K562 (cell line): ENCODE results near the gene PLCD4. TPM values are rescaled to one million over a fixed set of nuclear protein-coding genes. Genes with fewer than 3 reads are reported as not detected.

Source experiments
- EGR1 ChIP-seq: fragments of 450-650 bp; conservative IDR thresholded peaks from 2 replicates; pipeline ENCODE4 v1.6.1; 2017; ENCODE audit warnings: mild to moderate bottlenecking
- FUS ChIP-seq: fragments of 200-400 bp; formaldehyde crosslinking; optimal IDR thresholded peaks from 2 replicates; pipeline ENCODE3; 2017; ENCODE audit warnings: low read depth, low read length
- KDM1A ChIP-seq, 2 experiments: fragments of 450-650 bp; IDR thresholded peaks; 2 replicates each; pipeline ENCODE4 v1.6.1; 2016; ENCODE audit warnings: mild to moderate bottlenecking in 2 of 2
- POLR2A ChIP-seq: fragments of 450-650 bp; conservative IDR thresholded peaks from 2 replicates; pipeline ENCODE4 v1.6.1; 2016
- POLR2B ChIP-seq: fragments of 450-650 bp; IDR thresholded peaks from 2 replicates; pipeline ENCODE4 v1.6.1; 2018; ENCODE audit warnings: low read depth; ENCODE audit not compliant: partially characterized antibody
- SIN3A ChIP-seq, 2 experiments: fragments of 150-350 bp in 1 of 2; IDR thresholded peaks; 2 replicates each; pipeline ENCODE4 v1.6.1; 2011 to 2016; ENCODE audit warnings: borderline replicate concordance in 2 of 2, low read depth in 2 of 2, low read length in 2 of 2, mild to moderate bottlenecking in 2 of 2, moderate library complexity in 2 of 2; ENCODE audit not compliant: control insufficient read depth in 1 of 2
- SRSF1 ChIP-seq: fragments of 200-400 bp; formaldehyde crosslinking; IDR thresholded peaks from 2 replicates; pipeline ENCODE4 v1.6.1; 2017; ENCODE audit warnings: mild to moderate bottlenecking, low read depth, low read length, moderate library complexity
- TCF7 ChIP-seq: sonication (generic); IDR thresholded peaks from 2 replicates; pipeline ENCODE4 v1.6.1; 2016; ENCODE audit warnings: antibody characterized with exemption, borderline replicate concordance
- ZNF239 ChIP-seq: fragments of 250-450 bp; sonication (Bioruptor Pico); IDR thresholded peaks from 2 replicates; pipeline ENCODE4 v1.4.0; 2020; ENCODE audit warnings: mild to moderate bottlenecking
- ZNF324 ChIP-seq: fragments of 250-450 bp; sonication (Bioruptor Pico); IDR thresholded peaks from 2 replicates; pipeline ENCODE4 v1.4.0; 2020; ENCODE audit warnings: mild to moderate bottlenecking
- ZNF655 ChIP-seq: fragments of 250-450 bp; sonication (Bioruptor Pico); IDR thresholded peaks from 2 replicates; pipeline ENCODE4 v1.5.0; 2021
- polyA plus RNA-seq, 8 experiments: library from polyadenylated mRNA; depleted of rRNA in 4 of 8; stranded (reverse) in 5 of 8; unstranded in 3 of 8; fragments of >200 nt; fragmentation: Nextera tagmentation in 2 of 8; fragmentation: Illumina TruSeq in 1 of 8; extraction: Ambion mirVana in 2 of 8; extraction: Trizol in 1 of 8; gene quantifications; 2 replicates each; pipeline versions ENCODE4 v1.2.1 to v1.2.3, GENCODE V29; 2011 to 2014; ENCODE audit warnings: inconsistent platforms in 1 of 8, missing spikeins in 1 of 8
- total RNA-seq, 7 experiments: library from RNA; depleted of rRNA in 6 of 7; stranded (reverse); fragments of >200 nt in 6 of 7; fragmentation: Illumina TruSeq in 2 of 7; extraction: Trizol in 2 of 7; gene quantifications; 2 replicates each; pipeline versions ENCODE4 v1.2.1 to v1.2.3, GENCODE V29; 2011 to 2021; ENCODE audit warnings: low replicate concordance in 1 of 7
- TF ChIP-seq, protein P1 (sequence below): fragments of 150-350 bp; conservative IDR thresholded peaks from 2 replicates; pipeline ENCODE4 v1.6.1; 2014; ENCODE audit warnings: low read length
- TF ChIP-seq, protein P2 (sequence below): fragments of 450-650 bp; IDR thresholded peaks from 2 replicates; pipeline ENCODE4 v1.6.1; 2016; ENCODE audit warnings: mild to moderate bottlenecking, moderate library complexity

Gene PLCD4
- total and polyA plus RNA-seq, 9 of the 15 experiments (the other 6 are each of a cell fraction or from before 2014, with no cell fraction given) = 0.13 to 0.38 TPM; not detected in 7

GRCh38 chr2:218659258-218659987, 51.7 kb downstream of the PLCD4 start, which contains the start of the genes BCS1L and ZNF142 (continued):
- TF ChIP-seq KDM1A (IDR thresholded peaks at IDR 0.05) (no peak), SIN3A (IDR thresholded peaks at IDR 0.05; ENCODE audit: borderline replicate concordance in 2 of 2, control insufficient read depth in 1 of 2, low read depth in 2 of 2, low read length in 2 of 2) (peak; percentile 85 to 91; a peak in 3 of 4 replicates), POLR2B (peak; percentile 38), ZNF239 (CRISPR knock-in tag) (no peak), TCF7 (peak; percentile 86), ZNF324 (CRISPR knock-in tag) (no peak), FUS (no peak), POLR2A (peak; percentile 81), EGR1 (peak; percentile 62), ZNF655 (CRISPR knock-in tag) (no peak), SRSF1 (no peak)
- TF ChIP-seq, protein P1, sequence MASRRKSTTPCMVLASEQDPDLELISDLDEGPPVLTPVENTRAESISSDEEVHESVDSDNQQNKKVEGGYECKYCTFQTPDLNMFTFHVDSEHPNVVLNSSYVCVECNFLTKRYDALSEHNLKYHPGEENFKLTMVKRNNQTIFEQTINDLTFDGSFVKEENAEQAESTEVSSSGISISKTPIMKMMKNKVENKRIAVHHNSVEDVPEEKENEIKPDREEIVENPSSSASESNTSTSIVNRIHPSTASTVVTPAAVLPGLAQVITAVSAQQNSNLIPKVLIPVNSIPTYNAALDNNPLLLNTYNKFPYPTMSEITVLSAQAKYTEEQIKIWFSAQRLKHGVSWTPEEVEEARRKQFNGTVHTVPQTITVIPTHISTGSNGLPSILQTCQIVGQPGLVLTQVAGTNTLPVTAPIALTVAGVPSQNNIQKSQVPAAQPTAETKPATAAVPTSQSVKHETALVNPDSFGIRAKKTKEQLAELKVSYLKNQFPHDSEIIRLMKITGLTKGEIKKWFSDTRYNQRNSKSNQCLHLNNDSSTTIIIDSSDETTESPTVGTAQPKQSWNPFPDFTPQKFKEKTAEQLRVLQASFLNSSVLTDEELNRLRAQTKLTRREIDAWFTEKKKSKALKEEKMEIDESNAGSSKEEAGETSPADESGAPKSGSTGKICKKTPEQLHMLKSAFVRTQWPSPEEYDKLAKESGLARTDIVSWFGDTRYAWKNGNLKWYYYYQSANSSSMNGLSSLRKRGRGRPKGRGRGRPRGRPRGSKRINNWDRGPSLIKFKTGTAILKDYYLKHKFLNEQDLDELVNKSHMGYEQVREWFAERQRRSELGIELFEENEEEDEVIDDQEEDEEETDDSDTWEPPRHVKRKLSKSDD = no peak
- TF ChIP-seq, protein P2, sequence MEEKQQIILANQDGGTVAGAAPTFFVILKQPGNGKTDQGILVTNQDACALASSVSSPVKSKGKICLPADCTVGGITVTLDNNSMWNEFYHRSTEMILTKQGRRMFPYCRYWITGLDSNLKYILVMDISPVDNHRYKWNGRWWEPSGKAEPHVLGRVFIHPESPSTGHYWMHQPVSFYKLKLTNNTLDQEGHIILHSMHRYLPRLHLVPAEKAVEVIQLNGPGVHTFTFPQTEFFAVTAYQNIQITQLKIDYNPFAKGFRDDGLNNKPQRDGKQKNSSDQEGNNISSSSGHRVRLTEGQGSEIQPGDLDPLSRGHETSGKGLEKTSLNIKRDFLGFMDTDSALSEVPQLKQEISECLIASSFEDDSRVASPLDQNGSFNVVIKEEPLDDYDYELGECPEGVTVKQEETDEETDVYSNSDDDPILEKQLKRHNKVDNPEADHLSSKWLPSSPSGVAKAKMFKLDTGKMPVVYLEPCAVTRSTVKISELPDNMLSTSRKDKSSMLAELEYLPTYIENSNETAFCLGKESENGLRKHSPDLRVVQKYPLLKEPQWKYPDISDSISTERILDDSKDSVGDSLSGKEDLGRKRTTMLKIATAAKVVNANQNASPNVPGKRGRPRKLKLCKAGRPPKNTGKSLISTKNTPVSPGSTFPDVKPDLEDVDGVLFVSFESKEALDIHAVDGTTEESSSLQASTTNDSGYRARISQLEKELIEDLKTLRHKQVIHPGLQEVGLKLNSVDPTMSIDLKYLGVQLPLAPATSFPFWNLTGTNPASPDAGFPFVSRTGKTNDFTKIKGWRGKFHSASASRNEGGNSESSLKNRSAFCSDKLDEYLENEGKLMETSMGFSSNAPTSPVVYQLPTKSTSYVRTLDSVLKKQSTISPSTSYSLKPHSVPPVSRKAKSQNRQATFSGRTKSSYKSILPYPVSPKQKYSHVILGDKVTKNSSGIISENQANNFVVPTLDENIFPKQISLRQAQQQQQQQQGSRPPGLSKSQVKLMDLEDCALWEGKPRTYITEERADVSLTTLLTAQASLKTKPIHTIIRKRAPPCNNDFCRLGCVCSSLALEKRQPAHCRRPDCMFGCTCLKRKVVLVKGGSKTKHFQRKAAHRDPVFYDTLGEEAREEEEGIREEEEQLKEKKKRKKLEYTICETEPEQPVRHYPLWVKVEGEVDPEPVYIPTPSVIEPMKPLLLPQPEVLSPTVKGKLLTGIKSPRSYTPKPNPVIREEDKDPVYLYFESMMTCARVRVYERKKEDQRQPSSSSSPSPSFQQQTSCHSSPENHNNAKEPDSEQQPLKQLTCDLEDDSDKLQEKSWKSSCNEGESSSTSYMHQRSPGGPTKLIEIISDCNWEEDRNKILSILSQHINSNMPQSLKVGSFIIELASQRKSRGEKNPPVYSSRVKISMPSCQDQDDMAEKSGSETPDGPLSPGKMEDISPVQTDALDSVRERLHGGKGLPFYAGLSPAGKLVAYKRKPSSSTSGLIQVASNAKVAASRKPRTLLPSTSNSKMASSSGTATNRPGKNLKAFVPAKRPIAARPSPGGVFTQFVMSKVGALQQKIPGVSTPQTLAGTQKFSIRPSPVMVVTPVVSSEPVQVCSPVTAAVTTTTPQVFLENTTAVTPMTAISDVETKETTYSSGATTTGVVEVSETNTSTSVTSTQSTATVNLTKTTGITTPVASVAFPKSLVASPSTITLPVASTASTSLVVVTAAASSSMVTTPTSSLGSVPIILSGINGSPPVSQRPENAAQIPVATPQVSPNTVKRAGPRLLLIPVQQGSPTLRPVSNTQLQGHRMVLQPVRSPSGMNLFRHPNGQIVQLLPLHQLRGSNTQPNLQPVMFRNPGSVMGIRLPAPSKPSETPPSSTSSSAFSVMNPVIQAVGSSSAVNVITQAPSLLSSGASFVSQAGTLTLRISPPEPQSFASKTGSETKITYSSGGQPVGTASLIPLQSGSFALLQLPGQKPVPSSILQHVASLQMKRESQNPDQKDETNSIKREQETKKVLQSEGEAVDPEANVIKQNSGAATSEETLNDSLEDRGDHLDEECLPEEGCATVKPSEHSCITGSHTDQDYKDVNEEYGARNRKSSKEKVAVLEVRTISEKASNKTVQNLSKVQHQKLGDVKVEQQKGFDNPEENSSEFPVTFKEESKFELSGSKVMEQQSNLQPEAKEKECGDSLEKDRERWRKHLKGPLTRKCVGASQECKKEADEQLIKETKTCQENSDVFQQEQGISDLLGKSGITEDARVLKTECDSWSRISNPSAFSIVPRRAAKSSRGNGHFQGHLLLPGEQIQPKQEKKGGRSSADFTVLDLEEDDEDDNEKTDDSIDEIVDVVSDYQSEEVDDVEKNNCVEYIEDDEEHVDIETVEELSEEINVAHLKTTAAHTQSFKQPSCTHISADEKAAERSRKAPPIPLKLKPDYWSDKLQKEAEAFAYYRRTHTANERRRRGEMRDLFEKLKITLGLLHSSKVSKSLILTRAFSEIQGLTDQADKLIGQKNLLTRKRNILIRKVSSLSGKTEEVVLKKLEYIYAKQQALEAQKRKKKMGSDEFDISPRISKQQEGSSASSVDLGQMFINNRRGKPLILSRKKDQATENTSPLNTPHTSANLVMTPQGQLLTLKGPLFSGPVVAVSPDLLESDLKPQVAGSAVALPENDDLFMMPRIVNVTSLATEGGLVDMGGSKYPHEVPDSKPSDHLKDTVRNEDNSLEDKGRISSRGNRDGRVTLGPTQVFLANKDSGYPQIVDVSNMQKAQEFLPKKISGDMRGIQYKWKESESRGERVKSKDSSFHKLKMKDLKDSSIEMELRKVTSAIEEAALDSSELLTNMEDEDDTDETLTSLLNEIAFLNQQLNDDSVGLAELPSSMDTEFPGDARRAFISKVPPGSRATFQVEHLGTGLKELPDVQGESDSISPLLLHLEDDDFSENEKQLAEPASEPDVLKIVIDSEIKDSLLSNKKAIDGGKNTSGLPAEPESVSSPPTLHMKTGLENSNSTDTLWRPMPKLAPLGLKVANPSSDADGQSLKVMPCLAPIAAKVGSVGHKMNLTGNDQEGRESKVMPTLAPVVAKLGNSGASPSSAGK = peak; percentile 19; the same call in 1 of the 2 replicates
